ENCODE results near the gene IDI2. TPM values are rescaled to one million over a fixed set of nuclear protein-coding genes. Genes with fewer than 3 reads are reported as not detected.

IDI2 gene
- total RNA-seq, 1 donor from 2014 or later: not detected

GRCh38 chr10:1026578-1026977 lies 919 bp upstream of the IDI2 start:
- H3K27ac ChIP-seq: no peak overlapping the region
- no peaks in the 10 kb centered on the region for H3K36me3 ChIP-seq
- DNase-seq (ENCODE audit: extremely low spot score in 2 of 2): no peak
- H3K4me3 ChIP-seq: no peak overlapping the region
- TF ChIP-seq POLR2A (IDR thresholded peaks at IDR 0.05) (no peak), POLR2AphosphoS5 (IDR thresholded peaks at IDR 0.05; ENCODE audit: insufficient read depth in 1 of 2, low read depth in 1 of 2) (no peak), CTCF (IDR thresholded peaks at IDR 0.05) (no peak)
- no peaks in the 10 kb centered on the region for H3K9me3 ChIP-seq
- H3K27me3 ChIP-seq: no peaks in the 10 kb centered on the region
- H3K4me1 ChIP-seq: no peaks in the 10 kb centered on the region
- intact Hi-C loops (cut with DNase I): no loop called here

GRCh38 chr10:1024103-1024502 lies 1.6 kb downstream of the IDI2 start:
- intact Hi-C loops (cut with DNase I): no loop called here

DNA sequence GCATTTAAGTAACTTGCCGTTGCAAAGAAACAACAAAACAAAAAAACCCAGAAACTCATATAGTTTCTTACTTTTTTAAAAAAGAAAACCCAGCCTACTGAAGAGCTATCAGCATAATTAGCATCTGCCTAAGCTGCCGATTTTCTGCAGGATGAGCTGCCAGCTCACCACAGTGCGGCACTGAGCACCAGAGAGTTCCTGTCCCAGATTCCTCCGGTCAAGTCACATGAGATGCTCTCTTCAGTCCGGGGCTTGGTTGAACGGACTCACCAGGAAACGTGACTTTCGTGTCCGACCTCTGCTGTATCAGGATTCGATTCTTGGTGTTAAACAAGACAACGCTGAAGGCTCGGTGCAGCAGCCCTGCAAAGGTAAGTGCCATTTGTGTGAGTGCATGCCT lies 3.2 kb downstream of the IDI2 start:
- H3K4me3 ChIP-seq: no peak overlapping the region
- H3K27me3 ChIP-seq: no peaks in the 10 kb centered on the region
- no peak overlapping the region for H3K27ac ChIP-seq
- H3K4me1 ChIP-seq: no peaks in the 10 kb centered on the region
- no peaks in the 10 kb centered on the region for H3K9me3 ChIP-seq
- DNase-seq (ENCODE audit: extremely low spot score in 2 of 2): no peak
- TF ChIP-seq CTCF (IDR thresholded peaks at IDR 0.05) (no peak), POLR2AphosphoS5 (IDR thresholded peaks at IDR 0.05; ENCODE audit: insufficient read depth in 1 of 2, low read depth in 1 of 2) (no peak), POLR2A (IDR thresholded peaks at IDR 0.05) (no peak)
- H3K36me3 ChIP-seq: peaks cover 0 to 16% of the 10 kb centered on the region in 2 donors
- intact Hi-C loops (cut with DNase I): no loop called here

More at GRCh38 chr10:1024103-1024502, 1.6 kb downstream of the IDI2 start:
- no peaks in the 10 kb centered on the region for H3K27me3 ChIP-seq
- no peak for DNase-seq (ENCODE audit: extremely low spot score in 2 of 2)
- no peak overlapping the region for H3K27ac ChIP-seq
- peaks cover 0 to 8% of the 10 kb centered on the region in 2 donors for H3K36me3 ChIP-seq
- H3K4me3 ChIP-seq: no peak overlapping the region
- no peaks in the 10 kb centered on the region for H3K9me3 ChIP-seq
- no peaks in the 10 kb centered on the region for H3K4me1 ChIP-seq
- TF ChIP-seq POLR2A (IDR thresholded peaks at IDR 0.05) (no peak), POLR2AphosphoS5 (IDR thresholded peaks at IDR 0.05; ENCODE audit: insufficient read depth in 1 of 2, low read depth in 1 of 2) (no peak), CTCF (IDR thresholded peaks at IDR 0.05) (no peak)

- H3K9me3 ChIP-seq: no peaks in the 10 kb centered on the region
- intact Hi-C loops (cut with DNase I): no loop called here
- peaks cover 4 to 30% of the 10 kb centered on the region in 2 donors for H3K36me3 ChIP-seq
- no peaks in the 10 kb centered on the region for H3K27me3 ChIP-seq
- TF ChIP-seq POLR2AphosphoS5 (IDR thresholded peaks at IDR 0.05; ENCODE audit: insufficient read depth in 1 of 2, low read depth in 1 of 2) (no peak), POLR2A (IDR thresholded peaks at IDR 0.05) (no peak), CTCF (IDR thresholded peaks at IDR 0.05) (no peak)
- H3K4me1 ChIP-seq: no peaks in the 10 kb centered on the region
- no peak overlapping the region for H3K4me3 ChIP-seq
- no peak for DNase-seq (ENCODE audit: extremely low spot score in 2 of 2)
- no peak overlapping the region for H3K27ac ChIP-seq
Observed at GRCh38 chr10:1020958-1021357, 4.7 kb downstream of the IDI2 start.

GRCh38 chr10:1020460-1020859 lies 5.2 kb downstream of the IDI2 start:
- H3K36me3 ChIP-seq: peaks cover 4 to 34% of the 10 kb centered on the region in 2 donors
- no peaks in the 10 kb centered on the region for H3K27me3 ChIP-seq
- TF ChIP-seq POLR2A (IDR thresholded peaks at IDR 0.05): no peak
- no peak for TF ChIP-seq CTCF (IDR thresholded peaks at IDR 0.05)
- no peak for TF ChIP-seq POLR2AphosphoS5 (IDR thresholded peaks at IDR 0.05; ENCODE audit: insufficient read depth in 1 of 2, low read depth in 1 of 2)
- H3K4me3 ChIP-seq: no peak overlapping the region
- no peak for DNase-seq (ENCODE audit: extremely low spot score in 2 of 2)
- no peaks in the 10 kb centered on the region for H3K9me3 ChIP-seq
- no peaks in the 10 kb centered on the region for H3K4me1 ChIP-seq
- no peak overlapping the region for H3K27ac ChIP-seq
- intact Hi-C loops (cut with DNase I): no loop called here
